Cardiac fibroblast (primary cell): ENCODE measurements around the gene CCM2.

ENCODE experiments used
- DNase-seq, 2 donors: peaks; one replicate each; pipeline versions ENCODE4 v3.0.0 to v3.0.0-alpha.2; 2010; ENCODE audit warnings: low read depth in 2 of 2
- H3K4me3 ChIP-seq, 2 donors: replicated peaks in 1 of 2; 1 replicate in 1 of 2; 2 replicates in 1 of 2; pipeline ENCODE4 v1.5.1; 2011; ENCODE audit warnings: low read depth in 2 of 2, low read length in 2 of 2, mild to moderate bottlenecking in 2 of 2, moderate library complexity in 1 of 2
- CTCF ChIP-seq: IDR thresholded peaks from one replicate; pipeline ENCODE4 v1.5.1; 2011; ENCODE audit warnings: low read depth, mild to moderate bottlenecking, low read length, inconsistent platforms

CCM2 gene

GRCh38 chr7:45075871-45076796 lies 76.1 kb downstream of the CCM2 start:
- TF ChIP-seq CTCF, result no peak
- no peak overlapping the region for H3K4me3 ChIP-seq
- no peak for DNase-seq

DNA sequence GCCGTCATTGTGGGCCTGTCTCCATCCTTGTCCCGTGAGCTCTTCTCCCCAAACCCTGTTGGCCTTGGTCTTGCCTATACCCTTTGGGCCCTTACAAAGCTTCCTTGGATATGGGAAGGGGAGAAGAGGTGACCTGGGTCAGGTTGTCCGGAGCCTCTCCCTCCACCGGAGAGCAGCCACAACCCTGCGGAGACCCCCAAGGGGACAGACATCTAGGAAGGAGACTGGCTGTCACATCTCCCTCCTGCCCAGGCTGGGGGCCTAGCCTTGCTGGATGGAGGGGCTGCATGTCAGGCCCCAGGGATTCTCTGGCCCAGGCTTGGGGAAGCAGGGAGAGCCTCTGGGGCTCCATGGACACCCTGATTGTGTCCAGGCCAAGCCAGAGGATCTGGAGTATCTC lies 76.9 kb downstream of the CCM2 start:
- no peak for TF ChIP-seq CTCF
- H3K4me3 ChIP-seq, result no peak overlapping the region
- no peak for DNase-seq

DNA sequence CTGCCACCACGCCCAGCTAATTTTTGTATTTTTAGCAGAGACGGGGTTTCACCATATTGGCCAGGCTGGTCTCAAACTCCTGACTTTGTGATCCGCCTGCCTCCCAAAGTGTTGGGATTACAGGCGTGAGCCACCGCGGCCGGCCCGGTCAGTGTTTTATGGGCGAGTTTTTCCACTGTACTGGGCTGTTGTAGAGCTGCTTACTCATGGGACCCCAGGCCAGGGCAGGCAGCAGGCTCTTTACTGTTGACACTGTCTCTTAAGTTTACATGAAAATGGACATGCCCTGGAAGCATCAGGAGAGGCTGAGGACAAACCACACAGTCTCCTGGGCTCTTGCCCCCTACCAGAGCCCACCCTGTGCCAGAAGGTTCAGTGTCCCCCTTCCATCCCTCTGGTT lies 77.6 kb downstream of the CCM2 start:
- no peak overlapping the region for H3K4me3 ChIP-seq
- no peak for TF ChIP-seq CTCF
- no peak for DNase-seq

DNA sequence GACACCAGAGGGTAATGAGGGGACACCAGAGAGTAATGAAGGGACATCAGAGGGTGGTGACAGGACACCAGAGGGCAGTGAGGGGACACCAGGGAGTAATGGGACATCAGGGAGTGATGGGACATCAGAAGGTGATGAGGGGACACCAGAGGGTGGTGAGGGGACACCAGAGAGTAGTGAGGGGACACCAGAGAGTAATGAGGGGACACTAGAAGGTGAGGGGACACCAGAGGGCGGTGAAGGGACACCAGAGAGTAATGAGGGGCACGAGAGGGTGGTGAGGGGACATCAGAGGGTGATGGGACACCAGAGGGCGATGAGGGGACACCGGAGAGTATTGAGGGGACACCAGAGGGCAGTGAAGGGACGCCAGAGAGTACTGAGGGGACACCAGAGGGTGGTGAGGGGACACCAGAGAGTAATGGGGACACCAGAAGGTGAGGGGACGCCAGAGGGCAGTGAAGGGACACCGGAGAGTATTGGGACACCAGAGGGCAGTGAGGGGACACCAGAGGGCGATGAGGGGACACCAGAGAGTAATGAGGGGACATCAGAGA lies 78.2 kb downstream of the CCM2 start:
- H3K4me3 ChIP-seq, result no peak overlapping the region
- no peak for TF ChIP-seq CTCF
- DNase-seq, result no peak

- no peak overlapping the region for H3K4me3 ChIP-seq
- no peak for DNase-seq
- no peak for TF ChIP-seq CTCF
Observed at GRCh38 chr7:45080265-45080957, 80.4 kb downstream of the CCM2 start.

- no peak overlapping the region for H3K4me3 ChIP-seq
- no peak for TF ChIP-seq CTCF
- DNase-seq, result no peak
Observed at GRCh38 chr7:45080958-45081669, 81.1 kb downstream of the CCM2 start.
